ENCODE measurements around the gene RIPK4.
A peak's percentile ranks its signal among the peaks of the same experiment; 100 is the strongest.

Gene RIPK4

DNA sequence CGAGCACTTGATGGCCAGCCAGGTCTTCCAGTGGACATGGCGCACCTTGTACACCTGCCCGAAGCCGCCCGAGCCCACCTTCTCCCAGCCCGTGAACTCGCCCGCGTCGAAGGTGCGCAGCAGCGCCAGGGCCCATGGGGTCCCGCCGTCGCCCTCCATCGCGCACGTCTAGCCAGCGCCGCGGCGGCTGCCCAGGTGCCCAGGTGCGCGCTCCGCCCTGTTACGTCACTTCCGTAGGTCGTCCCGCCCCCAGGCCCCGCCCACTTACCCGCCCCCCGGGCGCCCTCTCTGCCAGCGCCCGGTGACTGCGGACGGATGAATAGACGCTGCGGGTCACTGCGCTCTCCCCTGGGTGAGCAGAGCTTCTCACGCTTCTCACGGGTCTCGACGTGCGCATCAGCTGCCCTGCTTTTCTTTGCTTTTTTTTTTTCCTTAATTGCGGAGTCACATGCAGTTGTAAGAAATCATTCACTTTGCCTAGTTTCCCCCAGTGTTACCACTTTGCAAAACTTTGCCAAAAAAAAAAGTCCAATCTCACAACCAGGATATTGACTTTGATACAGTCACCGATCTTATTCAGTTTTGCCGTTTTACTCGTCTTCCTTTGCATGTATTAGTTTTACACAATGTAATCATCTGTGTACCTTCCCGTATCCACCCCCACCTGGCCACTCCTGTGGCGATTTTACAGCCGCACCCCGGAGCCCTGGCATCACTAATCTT lies at the start of gene RIPK4:
Gene RIPK4, minus strand, starts transcription at position 170 of the 723 bp plus-strand sequence. Its CDS starts 11 bp downstream, at position 159.
- peak; percentile 82 for DNase-seq

DNA sequence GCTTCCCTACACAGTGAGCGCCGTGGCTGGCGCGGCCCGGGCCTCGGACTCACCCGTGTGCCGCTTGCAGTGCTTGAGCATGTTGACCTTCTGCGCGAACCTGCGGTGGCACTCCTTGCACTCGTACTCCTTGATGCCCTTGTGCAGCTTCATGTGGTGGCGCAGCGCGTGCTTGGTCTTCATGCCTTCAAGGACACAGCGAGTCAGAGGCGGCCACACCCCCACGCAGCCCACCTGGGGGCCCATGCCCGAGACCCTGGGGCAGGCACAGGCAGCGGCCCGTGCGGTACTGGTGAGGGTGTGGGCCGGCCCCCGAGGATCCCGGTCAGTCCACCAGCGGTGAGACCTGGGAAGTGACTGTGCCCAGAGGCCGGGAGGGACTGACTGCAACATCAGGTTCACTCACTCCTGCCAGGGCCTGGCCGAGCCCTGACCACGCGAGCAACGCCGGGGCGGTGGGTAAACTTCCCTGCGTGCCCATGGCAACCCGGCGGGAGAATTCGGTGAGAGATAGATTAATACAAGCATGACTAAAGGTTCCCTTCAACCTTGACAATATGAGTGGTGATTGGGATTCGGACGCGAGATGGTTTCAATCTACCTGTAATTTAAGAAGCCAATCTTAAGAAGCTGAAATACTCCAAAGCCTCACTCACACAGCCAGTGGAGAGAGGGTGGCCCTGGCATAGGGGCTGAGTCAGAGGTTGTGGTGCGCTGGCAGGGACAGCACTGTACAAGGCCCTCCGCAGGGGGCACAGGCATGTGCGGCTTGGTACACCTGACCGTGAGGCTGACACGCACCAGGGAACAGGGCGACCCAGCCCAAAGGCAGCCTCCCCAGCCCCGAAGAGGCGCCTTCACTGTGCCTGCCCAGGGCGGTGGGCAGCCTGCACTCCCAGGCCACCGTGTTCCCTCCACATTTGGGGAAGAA lies 49.1 kb upstream of the RIPK4 start:
- DNase-seq, result no peak

DNA sequence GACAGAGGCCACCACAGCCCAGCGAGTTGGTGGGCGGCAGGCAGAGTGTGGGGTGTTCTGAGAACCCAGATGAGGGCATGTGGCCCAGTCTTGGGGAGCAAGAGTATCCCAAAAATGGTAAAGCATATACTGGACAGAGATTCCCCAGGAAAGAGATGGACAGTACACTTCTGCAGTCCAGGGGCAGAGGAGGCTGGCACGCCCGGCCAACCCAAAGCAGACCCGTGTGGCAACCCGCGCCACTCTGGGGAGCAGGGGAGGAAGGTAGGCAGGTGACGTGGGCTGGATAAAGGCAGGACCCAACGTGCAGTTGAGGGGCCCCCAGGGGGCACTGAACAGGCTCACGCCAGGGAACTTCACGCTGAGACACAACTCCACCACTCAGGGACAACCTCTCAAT lies 46.4 kb upstream of the RIPK4 start:
- DNase-seq, result no peak

DNA sequence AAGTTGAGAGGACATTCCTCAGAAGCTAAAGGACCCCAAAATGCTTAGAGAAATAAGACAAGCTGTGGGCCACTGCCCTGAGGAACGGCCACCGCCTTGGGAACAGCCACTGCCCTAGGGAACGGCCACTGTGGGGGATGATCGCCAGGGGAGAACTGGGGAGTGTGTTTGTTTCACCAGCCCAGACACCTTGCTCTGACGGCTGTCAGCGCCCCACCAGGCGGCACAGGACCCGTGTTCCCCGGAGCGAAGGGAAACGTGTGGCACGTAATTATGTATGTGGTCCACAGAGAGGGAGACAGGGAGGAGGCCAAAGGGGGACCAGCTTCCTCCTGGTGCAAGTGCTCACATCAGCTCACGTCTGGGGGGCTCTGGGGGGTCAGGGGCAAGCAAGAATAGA lies 45.8 kb upstream of the RIPK4 start:
- no peak for DNase-seq

DNA sequence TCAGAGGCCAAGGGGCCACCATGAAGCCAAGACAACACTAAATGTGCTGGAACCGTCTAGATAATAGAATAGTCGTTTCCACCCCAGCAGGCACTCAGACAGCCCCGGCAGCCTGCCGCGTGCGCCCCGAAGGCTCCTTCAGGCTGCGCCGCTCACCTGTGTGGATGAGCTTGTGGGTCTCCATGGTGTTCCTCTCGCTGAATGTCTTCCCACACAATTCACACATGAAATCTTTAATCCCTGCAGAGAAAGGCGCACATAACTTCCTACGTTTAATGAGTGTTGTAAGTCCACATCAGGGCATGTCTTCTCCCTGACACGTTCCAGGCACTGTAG lies 43.7 kb upstream of the RIPK4 start:
- no peak for DNase-seq

DNA sequence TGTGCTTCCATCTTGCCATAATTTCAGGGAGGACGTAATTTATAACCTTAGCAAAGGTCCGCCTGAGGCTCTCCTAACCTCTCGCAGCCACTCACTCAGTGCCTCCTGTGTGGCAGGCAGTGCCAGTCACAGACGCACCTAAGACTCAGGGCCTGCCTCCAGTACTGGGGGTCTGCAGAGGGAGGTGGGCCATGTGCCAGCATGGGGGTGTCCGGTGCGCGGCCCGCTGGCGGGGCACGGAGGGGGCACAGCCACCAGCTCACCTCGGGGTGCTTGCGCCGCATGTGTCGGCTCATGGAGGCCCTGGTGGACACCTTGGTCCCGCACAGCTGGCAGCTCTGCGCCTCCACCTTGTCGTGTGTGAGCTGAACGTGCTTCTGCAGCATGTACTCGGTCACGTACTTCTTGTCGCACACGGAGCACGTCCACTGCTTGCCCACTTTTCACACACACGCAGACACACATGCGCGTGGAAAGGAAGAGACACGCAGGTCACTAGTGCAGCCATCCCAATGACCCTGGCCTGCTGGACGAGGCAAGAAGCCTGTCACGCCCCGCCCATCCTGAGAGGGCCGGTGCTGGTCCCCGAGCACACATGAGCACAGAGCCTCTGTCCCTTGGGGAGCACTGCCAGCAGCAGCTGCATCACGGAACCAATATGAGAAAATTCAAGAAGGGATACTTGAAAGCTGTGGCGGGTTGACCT lies 43.2 kb upstream of the RIPK4 start:
- DNase-seq, result no peak

DNA sequence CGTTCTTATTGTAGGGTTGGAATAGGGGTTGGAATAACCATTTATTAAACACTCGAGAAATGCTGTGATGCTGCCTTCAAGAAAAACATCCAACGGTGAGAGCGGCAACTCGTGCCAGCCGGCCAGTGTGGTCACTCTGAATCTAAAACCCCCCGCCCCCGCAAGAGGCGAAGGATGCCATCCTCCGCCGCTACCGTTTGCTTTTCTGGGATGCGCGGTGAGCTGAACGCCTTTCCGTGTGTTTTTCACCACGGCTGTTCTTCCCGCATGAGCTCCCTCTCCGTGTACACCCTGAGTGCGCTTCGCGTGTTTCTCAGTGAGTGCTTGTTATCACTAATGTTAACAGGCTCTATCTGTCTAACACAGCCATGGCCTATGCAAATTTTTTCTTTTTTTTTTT lies 42.0 kb upstream of the RIPK4 start:
- no peak for DNase-seq

DNA sequence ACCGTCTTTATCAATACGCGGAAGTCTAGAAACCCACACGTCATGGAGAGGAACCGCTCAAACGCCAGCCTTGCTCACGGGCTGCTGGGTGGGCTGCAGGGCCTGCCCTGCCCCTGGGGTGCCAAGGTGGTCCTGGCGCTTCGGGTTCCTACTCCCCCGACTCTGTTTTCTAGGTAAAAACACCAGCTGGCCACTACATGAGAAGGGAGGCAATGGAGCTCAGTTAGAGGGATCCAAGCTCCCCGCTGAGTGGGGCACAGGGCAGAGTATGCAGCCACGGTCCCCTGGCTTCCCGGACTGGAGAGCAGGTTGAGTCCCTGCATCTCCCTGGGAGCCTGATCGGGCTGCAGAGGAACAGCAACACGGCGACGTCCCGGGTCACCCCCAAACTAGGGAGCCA lies 41.2 kb upstream of the RIPK4 start:
- DNase-seq, result no peak

DNA sequence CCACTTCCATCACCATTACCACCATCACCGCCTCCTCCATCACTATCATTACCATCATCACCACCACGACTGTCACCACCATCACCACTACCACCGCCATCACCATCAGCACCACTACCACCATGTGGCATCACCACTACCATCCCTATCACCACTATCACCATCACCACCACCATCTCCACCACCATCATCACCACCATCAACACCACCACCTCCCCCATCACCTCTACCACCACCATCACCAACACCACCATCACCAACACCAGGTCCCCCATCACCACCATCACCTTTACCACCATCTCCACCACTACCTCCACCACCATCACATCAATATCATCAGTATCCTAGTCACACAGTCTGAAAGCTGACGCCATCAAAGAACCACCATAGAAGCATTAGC lies 39.9 kb upstream of the RIPK4 start:
- DNase-seq, result no peak

DNA sequence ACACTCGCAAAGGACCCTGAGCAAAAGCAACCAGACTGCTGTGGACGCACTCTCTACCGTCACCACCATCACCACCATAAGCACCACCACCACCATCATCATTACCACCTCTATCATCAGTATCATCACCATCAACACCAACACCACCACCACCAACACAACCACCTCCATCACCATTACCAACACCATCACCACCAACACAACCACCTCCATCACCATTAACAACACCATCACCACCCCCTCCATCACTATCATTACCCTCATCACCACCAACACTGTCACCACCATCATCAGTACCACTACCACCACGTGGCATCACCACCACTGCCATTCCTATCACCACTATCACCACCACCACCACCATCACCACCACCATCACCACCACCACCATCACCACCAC lies 38.8 kb upstream of the RIPK4 start:
- DNase-seq, result no peak

DNA sequence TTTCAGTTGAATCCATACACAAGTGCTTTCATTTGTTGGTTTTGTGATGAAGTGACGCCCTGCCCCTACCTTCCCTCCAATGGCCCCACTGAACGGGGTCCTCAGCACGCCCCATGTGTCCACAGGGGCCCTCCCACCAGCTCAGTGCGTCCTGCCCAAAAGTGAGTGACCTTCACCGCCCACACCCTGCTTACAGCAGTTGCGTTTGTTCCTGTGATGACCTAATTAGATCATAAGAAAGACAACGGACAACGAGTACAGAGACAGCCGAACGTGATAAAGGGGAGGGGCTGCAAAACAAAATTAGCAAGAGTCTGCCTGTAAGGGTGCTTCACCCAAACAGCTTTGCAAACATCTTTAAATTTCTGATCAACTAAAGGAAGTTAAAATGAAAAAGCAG lies 38.2 kb upstream of the RIPK4 start:
- no peak for DNase-seq

DNA sequence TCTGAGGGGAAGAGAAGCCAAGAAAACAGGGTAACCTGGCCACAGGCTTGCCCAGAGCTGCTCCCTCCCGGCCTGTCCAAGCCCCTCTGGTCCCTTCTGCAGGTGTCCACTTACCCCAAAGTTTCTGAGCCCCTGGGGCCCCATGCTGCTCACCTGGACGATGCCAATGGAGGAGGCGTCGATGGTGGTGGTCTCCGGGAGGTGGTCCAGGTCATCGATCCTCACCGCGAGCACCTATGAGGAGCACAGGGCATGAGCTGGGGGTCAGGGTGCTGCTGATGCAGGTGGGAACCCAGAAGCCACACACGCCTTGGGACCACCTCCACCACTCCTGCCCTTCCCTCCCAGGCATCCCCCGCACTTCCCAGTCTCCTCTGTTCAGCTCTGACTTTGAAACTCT lies 37.5 kb upstream of the RIPK4 start:
- no peak for DNase-seq

DNA sequence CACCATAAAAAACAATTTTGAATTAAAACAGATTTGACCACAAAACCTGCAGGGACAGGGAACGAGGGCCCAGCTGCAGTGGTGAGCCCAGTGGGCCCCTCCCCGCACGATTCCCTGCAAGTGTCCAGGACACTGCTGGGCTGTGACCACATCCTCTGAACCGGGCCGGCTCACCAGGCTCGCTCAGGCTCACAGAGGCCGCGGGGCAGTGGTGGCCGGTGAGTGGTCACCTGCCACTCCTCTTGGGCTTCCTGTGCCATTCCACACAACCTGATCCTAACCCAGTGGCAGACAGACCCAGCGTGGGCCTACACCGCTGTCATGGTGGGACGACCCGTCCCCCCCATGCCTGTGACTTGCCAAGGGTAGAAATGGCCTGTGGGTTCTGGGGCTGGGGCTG lies 36.5 kb upstream of the RIPK4 start:
- no peak for DNase-seq

DNA sequence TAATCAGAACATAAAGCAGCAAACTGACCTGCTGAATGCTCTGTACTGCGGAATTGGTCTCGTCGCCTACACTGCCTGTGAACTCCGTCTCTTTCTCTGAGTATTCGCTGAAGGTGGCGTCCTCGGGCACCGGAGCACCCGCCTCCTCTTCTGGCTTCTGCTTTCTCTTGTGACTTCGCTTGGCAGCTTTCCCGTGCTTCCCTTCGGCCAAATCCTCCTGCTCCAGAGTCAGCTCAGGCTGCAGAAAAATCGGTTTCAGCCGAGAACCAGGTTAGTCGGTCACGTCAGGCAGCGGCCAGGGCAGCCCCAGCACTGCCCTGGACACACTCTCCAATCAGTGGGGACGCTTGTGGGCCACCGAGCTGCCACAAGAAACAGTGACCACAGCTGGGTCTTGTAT lies 35.8 kb upstream of the RIPK4 start:
- no peak for DNase-seq

DNA sequence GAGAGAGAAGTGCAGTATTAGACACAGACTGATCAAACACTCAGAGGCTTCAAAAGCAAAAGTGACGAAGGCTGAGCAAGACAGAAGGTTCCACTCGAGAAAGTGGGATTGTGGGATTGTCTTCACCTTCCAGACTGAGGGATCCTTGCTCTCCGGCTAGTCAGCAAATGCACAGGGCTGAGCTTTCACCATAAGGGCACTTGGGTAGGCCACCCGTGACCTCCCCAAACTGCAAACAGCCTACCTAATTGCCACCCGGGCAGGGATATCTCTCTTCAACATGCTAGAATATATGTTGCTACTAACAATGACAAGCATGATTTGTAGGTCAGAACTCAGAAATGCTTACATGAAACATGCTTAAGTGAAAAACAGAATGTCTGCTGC lies 35.3 kb upstream of the RIPK4 start:
- no peak for DNase-seq

DNA sequence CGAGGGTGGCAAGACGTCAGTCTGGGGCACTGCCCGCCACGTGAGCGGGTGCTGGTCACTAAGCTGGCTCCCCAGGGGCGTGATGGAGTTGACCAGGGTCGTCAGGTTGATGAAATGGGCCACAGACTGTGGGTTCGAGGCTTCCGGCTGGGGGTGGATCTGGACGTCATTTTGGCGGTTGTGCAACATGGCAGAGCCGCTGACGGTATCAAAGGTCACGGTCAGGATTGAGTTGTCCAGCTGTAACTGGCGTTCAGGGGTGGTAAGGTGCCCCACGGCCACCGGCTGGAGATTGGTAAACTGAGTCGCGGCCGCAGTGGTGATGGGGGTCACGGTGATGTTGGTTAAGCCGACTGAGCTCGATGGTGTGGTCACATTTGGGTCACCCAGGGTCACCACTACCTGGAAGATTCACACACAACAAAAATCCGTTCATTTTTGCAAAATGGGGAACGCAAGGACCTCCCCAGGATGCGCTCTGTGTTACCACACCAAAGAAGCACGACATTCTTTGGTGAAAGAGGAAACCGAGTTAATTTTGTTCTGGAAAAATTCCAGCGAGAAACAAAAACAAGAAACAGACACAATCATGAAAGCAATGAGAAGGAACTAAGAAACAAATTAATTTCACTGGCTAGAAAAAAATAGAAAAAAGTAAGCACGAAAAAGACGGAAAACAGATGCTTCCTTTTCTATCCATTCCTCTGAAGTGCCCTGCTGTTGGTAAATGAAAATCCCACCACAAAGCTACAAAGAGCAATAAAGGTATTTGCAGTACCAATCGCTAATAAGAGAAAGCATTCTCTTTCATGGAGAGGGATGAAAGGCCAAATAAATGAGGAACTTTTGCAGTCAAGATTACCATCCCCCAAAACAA lies 34.7 kb upstream of the RIPK4 start:
- DNase-seq, result no peak

DNA sequence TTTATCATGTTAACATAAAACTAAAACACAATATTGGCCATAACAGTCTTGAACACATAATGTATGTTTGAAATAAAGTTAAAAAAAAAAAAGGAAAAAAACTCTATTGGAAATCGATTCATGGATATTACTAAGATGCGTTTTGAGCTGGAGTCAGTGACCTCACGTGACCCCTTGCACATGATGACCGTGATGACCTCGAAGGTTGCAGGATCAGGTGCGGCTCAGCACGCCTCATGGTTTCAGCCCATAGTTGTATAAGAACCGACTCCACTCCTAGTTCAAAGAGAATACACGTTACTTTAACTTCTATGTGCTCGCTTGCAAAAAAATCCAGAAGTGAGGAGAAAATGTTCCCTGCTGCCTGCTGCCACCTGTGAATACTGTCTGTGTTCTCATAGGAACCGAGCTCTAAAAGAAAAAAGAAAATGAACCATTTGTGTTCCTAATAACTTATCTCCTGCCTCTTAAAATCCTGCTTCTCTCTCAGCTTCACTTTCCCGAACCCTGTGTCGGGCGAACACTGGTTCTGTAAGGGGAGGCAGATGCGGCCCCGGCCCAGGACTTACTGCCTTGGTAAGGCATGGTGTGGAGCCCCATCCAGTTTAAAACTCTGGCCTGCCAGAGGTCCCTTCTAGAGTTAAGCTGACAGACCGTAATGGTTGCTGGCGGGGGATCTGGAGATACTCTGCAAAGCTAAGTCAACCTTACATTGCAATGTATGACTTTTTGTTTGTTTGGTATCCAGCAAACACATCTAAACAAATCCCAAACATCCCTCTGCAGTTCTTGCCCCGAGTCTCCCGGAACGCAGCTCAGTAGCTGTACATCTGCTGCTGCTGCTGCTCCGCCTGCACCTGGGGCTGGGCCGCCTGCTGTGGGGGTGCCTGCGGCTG lies 33.8 kb upstream of the RIPK4 start:
- no peak for DNase-seq

DNA sequence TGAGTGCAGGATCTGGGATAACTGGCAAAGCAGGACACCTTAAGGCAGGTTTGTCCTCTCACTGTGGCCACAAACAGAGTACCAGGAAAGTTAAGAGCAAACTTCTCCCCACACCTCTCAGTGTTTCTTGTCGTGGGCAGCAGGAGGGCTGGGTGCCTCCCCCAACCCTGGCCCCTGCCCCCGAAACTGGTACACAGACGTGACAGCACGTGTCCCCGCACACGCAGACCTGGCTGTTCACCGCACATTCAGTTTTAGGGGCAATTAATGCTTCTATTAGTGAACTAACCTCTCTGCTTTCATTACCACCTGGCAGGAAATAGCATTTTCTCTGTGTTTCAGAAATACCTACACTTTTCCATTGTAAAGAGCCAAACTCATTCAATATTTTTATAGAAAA lies 32.9 kb upstream of the RIPK4 start:
- DNase-seq, result no peak

DNA sequence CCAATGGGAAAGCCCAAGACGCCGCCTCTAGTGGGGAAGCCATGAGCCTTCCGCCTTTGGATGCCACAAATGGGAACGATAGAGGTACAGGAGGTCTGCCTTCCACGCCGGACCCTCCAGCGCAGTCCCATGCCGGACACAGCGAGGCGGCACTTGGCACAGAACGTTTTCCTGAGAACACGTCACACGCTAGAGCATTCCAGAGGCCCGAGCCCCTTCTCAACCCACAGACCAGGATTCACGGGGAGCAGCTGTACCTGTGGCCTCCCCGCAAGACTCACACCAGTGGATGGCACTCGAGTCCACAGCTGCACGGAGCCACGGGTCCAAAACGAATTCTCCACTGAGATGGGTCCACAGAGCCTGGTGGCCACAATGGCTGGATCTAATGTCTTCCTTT lies 31.5 kb upstream of the RIPK4 start:
- no peak for DNase-seq

DNA sequence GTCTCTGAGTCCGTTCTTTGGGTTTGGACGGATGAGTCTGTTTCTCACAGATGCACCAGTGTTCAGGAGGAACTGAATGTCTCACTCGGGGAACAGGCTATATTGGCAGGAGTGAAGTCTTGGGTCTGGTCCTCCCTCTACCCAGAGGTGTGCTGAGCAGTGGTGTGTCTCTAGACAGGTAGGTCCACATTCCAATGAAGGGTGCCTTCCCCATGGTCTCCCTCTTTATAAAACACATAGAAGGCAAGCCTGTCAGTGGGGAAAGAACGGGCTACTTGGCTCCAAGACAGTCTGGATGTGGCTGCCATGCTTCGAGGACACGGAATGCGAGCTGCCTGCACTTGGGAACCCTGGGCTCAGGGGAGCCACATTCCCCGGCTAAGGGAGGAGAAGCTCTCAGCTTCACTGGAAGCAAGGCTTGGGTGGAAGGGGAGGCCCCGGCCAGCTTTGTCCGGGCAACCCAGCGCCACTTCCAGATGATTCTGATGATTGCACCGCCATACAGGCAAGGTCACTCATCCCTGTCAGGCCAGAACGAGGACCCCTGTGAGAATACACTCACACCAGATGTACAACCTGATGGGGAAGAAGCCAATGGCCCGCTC lies 29.7 kb upstream of the RIPK4 start:
- DNase-seq, result no peak

DNA sequence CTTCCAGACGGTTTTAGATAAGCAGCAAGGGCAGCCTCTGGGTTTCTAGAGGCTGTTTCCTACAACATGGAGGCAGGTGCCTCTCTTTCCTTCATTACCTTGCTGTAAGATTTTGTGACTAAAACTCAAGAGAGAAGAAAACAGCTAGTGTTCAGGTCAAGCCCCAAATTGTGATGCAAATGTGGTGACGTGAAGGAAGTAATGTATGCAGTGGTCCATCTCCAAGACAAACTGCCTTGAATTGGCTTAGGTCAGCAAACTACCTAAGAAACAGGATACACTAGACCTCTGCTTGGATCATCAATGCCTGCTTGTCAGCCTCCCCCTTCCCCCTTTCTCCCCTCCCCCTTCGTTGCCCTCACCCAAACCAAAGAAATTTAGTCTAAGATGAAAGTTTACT lies 28.9 kb upstream of the RIPK4 start:
- DNase-seq, result no peak

Data from NCI-H1105 treated with DMSO at 0.1 percent for 48 hours (cell line).